Loucy (cell line): ENCODE measurements around the gene SOD1.

ENCODE experiments used
- EZH2phosphoT487 ChIP-seq: fragments of 200-600 bp; IDR thresholded peaks from 2 replicates; pipeline ENCODE4 v1.6.1; 2018; ENCODE audit warnings: antibody characterized with exemption, mild to moderate bottlenecking, moderate library complexity, borderline replicate concordance
- TF ChIP-seq, protein P1 (sequence below): fragments of 200-600 bp; sonication (generic); conservative IDR thresholded peaks from 2 replicates; pipeline ENCODE4 v1.5.1; 2014; ENCODE audit warnings: mild to moderate bottlenecking, antibody characterized with exemption, low read length

GRCh38 chr21:31658053-31658452 is 1.4 kb upstream of the SOD1 start:
- TF ChIP-seq, protein P1, sequence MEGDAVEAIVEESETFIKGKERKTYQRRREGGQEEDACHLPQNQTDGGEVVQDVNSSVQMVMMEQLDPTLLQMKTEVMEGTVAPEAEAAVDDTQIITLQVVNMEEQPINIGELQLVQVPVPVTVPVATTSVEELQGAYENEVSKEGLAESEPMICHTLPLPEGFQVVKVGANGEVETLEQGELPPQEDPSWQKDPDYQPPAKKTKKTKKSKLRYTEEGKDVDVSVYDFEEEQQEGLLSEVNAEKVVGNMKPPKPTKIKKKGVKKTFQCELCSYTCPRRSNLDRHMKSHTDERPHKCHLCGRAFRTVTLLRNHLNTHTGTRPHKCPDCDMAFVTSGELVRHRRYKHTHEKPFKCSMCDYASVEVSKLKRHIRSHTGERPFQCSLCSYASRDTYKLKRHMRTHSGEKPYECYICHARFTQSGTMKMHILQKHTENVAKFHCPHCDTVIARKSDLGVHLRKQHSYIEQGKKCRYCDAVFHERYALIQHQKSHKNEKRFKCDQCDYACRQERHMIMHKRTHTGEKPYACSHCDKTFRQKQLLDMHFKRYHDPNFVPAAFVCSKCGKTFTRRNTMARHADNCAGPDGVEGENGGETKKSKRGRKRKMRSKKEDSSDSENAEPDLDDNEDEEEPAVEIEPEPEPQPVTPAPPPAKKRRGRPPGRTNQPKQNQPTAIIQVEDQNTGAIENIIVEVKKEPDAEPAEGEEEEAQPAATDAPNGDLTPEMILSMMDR: no peak
- no peak for TF ChIP-seq EZH2phosphoT487
